Activated CD4-positive, alpha-beta memory T cell treated with anti-CD3 and anti-CD28 coated beads for 36 hours (primary cell): Measurements from ENCODE around the gene CBX3. TPM values are rescaled to one million over a fixed set of nuclear protein-coding genes. Genes with fewer than 3 reads are reported as not detected.

Experiments
- CTCF ChIA-PET: fragments of 350-600 bp; sonication (Branson Sonifier 250); formaldehyde crosslinking; loops from one replicate; lab custom pipeline; 2021; ENCODE audit warnings: antibody characterized with exemption, inconsistent platforms; lab: Charles Lee
- POLR2A ChIA-PET: fragments of 350-600 bp; sonication (Branson Sonifier 250); formaldehyde crosslinking; loops from one replicate; lab custom pipeline; 2021; ENCODE audit warnings: antibody characterized with exemption; lab: Charles Lee
- DNase-seq: peaks from one replicate; pipeline ENCODE4 v3.0.0-alpha.2; 2020
- H3K27ac Mint-ChIP-seq: one replicate; pipeline ENCODE4 v1.8.0; 2021; ENCODE audit warnings: mixed read lengths
- H3K27me3 Mint-ChIP-seq: one replicate; pipeline ENCODE4 v1.8.0; 2021; ENCODE audit warnings: mixed read lengths
- H3K36me3 Mint-ChIP-seq: one replicate; pipeline ENCODE4 v1.8.0; 2021; ENCODE audit warnings: mixed read lengths
- H3K4me1 Mint-ChIP-seq: one replicate; pipeline ENCODE4 v1.8.0; 2021; ENCODE audit warnings: low read depth, mixed read lengths
- H3K4me3 Mint-ChIP-seq: one replicate; pipeline ENCODE4 v1.8.0; 2021; ENCODE audit warnings: mild to moderate bottlenecking, mixed read lengths
- H3K9me3 Mint-ChIP-seq: one replicate; pipeline ENCODE4 v1.8.0; 2021; ENCODE audit warnings: mixed read lengths
- intact Hi-C: fragments of 100-400 bp; cut with micrococcal nuclease; formaldehyde crosslinking; loops from one replicate; pipeline ENCODE4 v1.15.1; 2023
- total RNA-seq, 2 experiments: library from RNA; stranded (reverse); gene quantifications; one replicate each; pipeline ENCODE4 v1.2.3, GENCODE V29; 2021

The CBX3 gene
- total RNA-seq, 2 experiments from 2014 or later, result 278 to 281 TPM

- CTCF ChIA-PET, result interaction anchor here (0.9 to 4.0 kb wide), 4 partner anchors 16 to 167 kb away, joined by 3 to 15 read pairs (median 5); partner anchors contain the start of gene NFE2L3
- peak overlapping the region; percentile 87 for H3K4me3 Mint-ChIP-seq
- H3K27ac Mint-ChIP-seq, result peak overlapping the region; percentile 93
- peaks cover 6% of the 10 kb centered on the region for H3K27me3 Mint-ChIP-seq
- H3K9me3 Mint-ChIP-seq, result peaks cover 2% of the 10 kb centered on the region
- DNase-seq, result no peak
- peaks cover 38% of the 10 kb centered on the region for H3K4me1 Mint-ChIP-seq
- intact Hi-C loops, result loop anchor here (5.0 to 10.0 kb wide), 2 partner anchors 174 to 462 kb away; no protein-coding TSS in a partner anchor
- POLR2A ChIA-PET, result interaction anchor here (1.0 to 8.4 kb wide), 4 partner anchors 10 to 91 kb away, joined by 4 to 142 read pairs (median 38); partner anchors contain the start of gene NFE2L3
- peaks cover 74% of the 10 kb centered on the region for H3K36me3 Mint-ChIP-seq
These were observed 1.5 kb downstream of the CBX3 start for GRCh38 chr7:26203016-26203415.

- peaks cover 75% of the 10 kb centered on the region for H3K36me3 Mint-ChIP-seq
- no peak overlapping the region for H3K4me3 Mint-ChIP-seq
- POLR2A ChIA-PET, result interaction anchor here (0.6 to 2.5 kb wide), 5 partner anchors 9 to 273 kb away, joined by 3 to 12 read pairs (median 4); no protein-coding TSS in a partner anchor
- H3K4me1 Mint-ChIP-seq, result peaks cover 42% of the 10 kb centered on the region
- DNase-seq, result no peak
- H3K9me3 Mint-ChIP-seq, result no peaks in the 10 kb centered on the region
- H3K27me3 Mint-ChIP-seq, result no peaks in the 10 kb centered on the region
- H3K27ac Mint-ChIP-seq, result no peak overlapping the region
- intact Hi-C loops, result loop anchor here (10.0 kb wide), 1 partner anchor 457 kb away; no protein-coding TSS in a partner anchor
- CTCF ChIA-PET, result interaction anchor here (0.6 to 2.0 kb wide), 3 partner anchors 86 to 157 kb away, joined by 3 to 6 read pairs (median 3); no protein-coding TSS in a partner anchor
These were observed 6.5 kb downstream of the CBX3 start for GRCh38 chr7:26208040-26208439.

GRCh38 chr7:26212921-26213718 is 11.6 kb downstream of the CBX3 start:
- Mint-ChIP-seq H3K27me3 (no peaks in the 10 kb centered on the region), H3K36me3 (peaks cover 40% of the 10 kb centered on the region), H3K4me3 (no peak overlapping the region), H3K27ac (no peak overlapping the region), H3K9me3 (no peaks in the 10 kb centered on the region), H3K4me1 (peaks cover 21% of the 10 kb centered on the region)
- no peak for DNase-seq
- ChIA-PET POLR2A (no interaction called here), CTCF (interaction anchor here (0.9 kb wide), 1 partner anchor 135 kb away, joined by 3 read pairs; no protein-coding TSS in a partner anchor)
- intact Hi-C loops, result no loop called here

GRCh38 chr7:26213807-26214515 is 12.4 kb downstream of the CBX3 start:
- no peak overlapping the region for H3K27ac Mint-ChIP-seq

DNA sequence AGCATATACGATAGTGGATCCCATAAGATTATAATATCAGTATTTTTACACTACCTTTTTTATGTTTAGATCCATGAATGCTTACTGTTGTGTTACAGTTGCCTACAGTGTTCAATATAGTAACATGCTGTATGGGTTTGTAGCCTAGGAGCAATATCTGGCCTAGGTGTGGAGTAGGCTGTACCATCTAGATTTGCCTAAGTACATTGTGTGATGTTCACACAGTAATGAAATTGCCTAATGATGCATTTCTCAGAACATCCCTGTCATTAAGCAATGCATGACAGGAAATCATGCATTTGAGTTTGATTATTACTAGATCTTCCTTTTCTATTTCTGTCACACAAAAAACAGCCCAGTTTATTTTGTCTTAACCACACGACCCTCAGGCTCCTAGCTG is 14.5 kb downstream of the CBX3 start:
- POLR2A ChIA-PET, result interaction anchor here (0.7 to 1.0 kb wide), 2 partner anchors 18 to 25 kb away, joined by 3 read pairs; no protein-coding TSS in a partner anchor
- DNase-seq, result no peak
- CTCF ChIA-PET, result no interaction called here
- Mint-ChIP-seq H3K4me3 (no peak overlapping the region), H3K9me3 (no peaks in the 10 kb centered on the region), H3K27ac (no peak overlapping the region), H3K36me3 (peaks cover 21% of the 10 kb centered on the region), H3K27me3 (no peaks in the 10 kb centered on the region), H3K4me1 (peaks cover 15% of the 10 kb centered on the region)
- intact Hi-C loops, result no loop called here

More at GRCh38 chr7:26213807-26214515, 12.4 kb downstream of the CBX3 start:
- H3K9me3 Mint-ChIP-seq, result no peaks in the 10 kb centered on the region
- H3K4me3 Mint-ChIP-seq, result no peak overlapping the region
- peaks cover 38% of the 10 kb centered on the region for H3K36me3 Mint-ChIP-seq
- intact Hi-C loops, result no loop called here
- ChIA-PET CTCF (interaction anchor here (0.9 kb wide), 1 partner anchor 136 kb away, joined by 3 read pairs; no protein-coding TSS in a partner anchor), POLR2A (interaction anchor here (1.1 to 1.5 kb wide), 2 partner anchors 13 to 14 kb away, joined by 4 to 5 read pairs; partner anchors contain the start of genes CBX3 and HNRNPA2B1)
- no peaks in the 10 kb centered on the region for H3K27me3 Mint-ChIP-seq
- DNase-seq, result no peak
- H3K4me1 Mint-ChIP-seq, result peaks cover 21% of the 10 kb centered on the region

GRCh38 chr7:26224359-26224758 is 22.8 kb downstream of the CBX3 start:
- ChIA-PET CTCF (no interaction called here), POLR2A (no interaction called here)
- no peak for DNase-seq
- H3K4me3 Mint-ChIP-seq, result no peak overlapping the region
- no peaks in the 10 kb centered on the region for H3K9me3 Mint-ChIP-seq
- H3K4me1 Mint-ChIP-seq, result no peaks in the 10 kb centered on the region
- intact Hi-C loops, result no loop called here
- no peaks in the 10 kb centered on the region for H3K36me3 Mint-ChIP-seq
- H3K27ac Mint-ChIP-seq, result no peak overlapping the region
- H3K27me3 Mint-ChIP-seq, result peaks cover 1% of the 10 kb centered on the region

GRCh38 chr7:26227987-26228386 is 26.4 kb downstream of the CBX3 start:
- H3K27ac Mint-ChIP-seq, result no peak overlapping the region
- DNase-seq, result no peak
- ChIA-PET POLR2A (no interaction called here), CTCF (interaction anchor here (0.6 kb wide), 1 partner anchor 37 kb away, joined by 3 read pairs; no protein-coding TSS in a partner anchor)
- H3K27me3 Mint-ChIP-seq, result peaks cover 1% of the 10 kb centered on the region
- no peaks in the 10 kb centered on the region for H3K4me1 Mint-ChIP-seq
- H3K36me3 Mint-ChIP-seq, result no peaks in the 10 kb centered on the region
- no peak overlapping the region for H3K4me3 Mint-ChIP-seq
- intact Hi-C loops, result no loop called here
- no peaks in the 10 kb centered on the region for H3K9me3 Mint-ChIP-seq

GRCh38 chr7:26233902-26234511 is 32.5 kb downstream of the CBX3 start:
- ChIA-PET POLR2A (no interaction called here), CTCF (interaction anchor here (0.6 kb wide), 1 partner anchor 22 kb away, joined by 3 read pairs; no protein-coding TSS in a partner anchor)
- H3K27ac Mint-ChIP-seq, result no peak overlapping the region
- DNase-seq, result no peak
- intact Hi-C loops, result no loop called here
- H3K4me3 Mint-ChIP-seq, result no peak overlapping the region
- no peaks in the 10 kb centered on the region for H3K36me3 Mint-ChIP-seq
- H3K27me3 Mint-ChIP-seq, result no peaks in the 10 kb centered on the region
- H3K9me3 Mint-ChIP-seq, result no peaks in the 10 kb centered on the region
- no peaks in the 10 kb centered on the region for H3K4me1 Mint-ChIP-seq

GRCh38 chr7:26237035-26237807 is 35.7 kb downstream of the CBX3 start:
- intact Hi-C loops, result no loop called here
- H3K27ac Mint-ChIP-seq, result no peak overlapping the region
- CTCF ChIA-PET, result interaction anchor here (0.6 kb wide), 1 partner anchor 267 kb away, joined by 5 read pairs; no protein-coding TSS in a partner anchor

DNA sequence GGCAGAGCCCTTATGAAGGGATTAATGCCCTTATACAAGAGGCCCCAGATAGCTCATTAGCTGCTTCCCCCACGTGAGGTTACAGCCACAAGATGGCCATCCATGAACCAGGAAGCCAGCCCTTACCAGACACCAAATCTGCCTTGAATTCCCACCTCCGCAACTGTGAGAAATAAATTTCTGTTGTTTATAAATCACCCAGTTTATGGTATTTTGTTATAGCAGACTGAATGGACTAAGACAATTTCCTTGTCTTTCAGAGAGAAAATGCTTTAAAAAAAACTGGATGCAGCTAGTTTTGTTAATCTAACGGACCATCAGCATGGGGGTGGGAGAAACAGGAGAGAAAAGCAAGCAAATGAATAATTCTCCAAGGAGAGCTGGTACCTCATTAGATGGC is 36.5 kb downstream of the CBX3 start:
- intact Hi-C loops, result no loop called here
- no peak for DNase-seq
- ChIA-PET CTCF (interaction anchor here (0.6 kb wide), 1 partner anchor 1000 kb away, joined by 3 read pairs; no protein-coding TSS in a partner anchor), POLR2A (no interaction called here)
- Mint-ChIP-seq H3K27ac (no peak overlapping the region), H3K36me3 (no peaks in the 10 kb centered on the region), H3K4me3 (no peak overlapping the region), H3K9me3 (no peaks in the 10 kb centered on the region), H3K4me1 (no peaks in the 10 kb centered on the region), H3K27me3 (no peaks in the 10 kb centered on the region)

More at GRCh38 chr7:26237035-26237807, 35.7 kb downstream of the CBX3 start:
- H3K36me3 Mint-ChIP-seq, result no peaks in the 10 kb centered on the region
- no peaks in the 10 kb centered on the region for H3K9me3 Mint-ChIP-seq
- no peaks in the 10 kb centered on the region for H3K27me3 Mint-ChIP-seq
- no peak overlapping the region for H3K4me3 Mint-ChIP-seq
- DNase-seq, result no peak
- POLR2A ChIA-PET, result no interaction called here
- no peaks in the 10 kb centered on the region for H3K4me1 Mint-ChIP-seq

- ChIA-PET POLR2A (no interaction called here), CTCF (no interaction called here)
- DNase-seq, result no peak
- intact Hi-C loops, result no loop called here
- H3K27me3 Mint-ChIP-seq, result no peaks in the 10 kb centered on the region
- no peaks in the 10 kb centered on the region for H3K36me3 Mint-ChIP-seq
- no peaks in the 10 kb centered on the region for H3K9me3 Mint-ChIP-seq
- no peak overlapping the region for H3K27ac Mint-ChIP-seq
- no peak overlapping the region for H3K4me3 Mint-ChIP-seq
- H3K4me1 Mint-ChIP-seq, result no peaks in the 10 kb centered on the region
These were observed 43.6 kb downstream of the CBX3 start for GRCh38 chr7:26245150-26245549.
